LoVo (cell line): ENCODE data around the gene STIMATE.

Experiments used
- DNase-seq: peaks from one replicate; pipeline ENCODE4 v3.0.0-alpha.2; 2016; ENCODE audit warnings: low spot score

Gene STIMATE

GRCh38 chr3:52790337-52790736 is 107.0 kb downstream of the STIMATE start:
- no peak for DNase-seq

- no peak for DNase-seq
These were observed 107.7 kb downstream of the STIMATE start for GRCh38 chr3:52789746-52790040.

- DNase-seq = no peak
These were observed 108.2 kb downstream of the STIMATE start for GRCh38 chr3:52788890-52789745.

GRCh38 chr3:52787672-52788625 is 109.4 kb downstream of the STIMATE start:
- DNase-seq = no peak

- no peak for DNase-seq
These were observed 110.1 kb downstream of the STIMATE start for GRCh38 chr3:52787246-52787645.
